IMR-90 (cell line): Measurements from ENCODE around the gene DPEP3.

ENCODE experiments used
- CEBPB ChIP-seq: IDR thresholded peaks from 2 replicates; pipeline ENCODE4 v1.6.1; 2012; ENCODE audit warnings: low read depth, low read length, improper control_type of control experiment
- FOS ChIP-seq: fragments of 150-350 bp; IDR thresholded peaks from 2 replicates; pipeline ENCODE4 v1.6.1; 2016; ENCODE audit warnings: low read depth, low read length
- MAFK ChIP-seq: IDR thresholded peaks from 2 replicates; pipeline ENCODE4 v1.6.1; 2012; ENCODE audit warnings: low read depth, low read length, improper control_type of control experiment
- POLR2A ChIP-seq: IDR thresholded peaks from 2 replicates; pipeline ENCODE4 v1.6.1; 2012; ENCODE audit warnings: mild to moderate bottlenecking, low read depth, low read length
- RAD21 ChIP-seq: IDR thresholded peaks from 2 replicates; pipeline ENCODE4 v1.6.1; 2012; ENCODE audit warnings: low read length, improper control_type of control experiment
- RCOR1 ChIP-seq: IDR thresholded peaks from 2 replicates; pipeline ENCODE4 v1.6.1; 2012; ENCODE audit warnings: mild to moderate bottlenecking, low read length, improper control_type of control experiment; ENCODE audit not compliant: insufficient replicate concordance
- RFX5 ChIP-seq: IDR thresholded peaks from 2 replicates; pipeline ENCODE4 v1.8.0; 2012; ENCODE audit warnings: low read depth, mild to moderate bottlenecking, low read length, moderate library complexity
- SMC3 ChIP-seq: fragments of 150-350 bp; IDR thresholded peaks from 2 replicates; pipeline ENCODE4 v1.6.1; 2016; ENCODE audit warnings: low read depth, mild to moderate bottlenecking, antibody characterized with exemption, low read length, moderate library complexity
- TF ChIP-seq, protein P1 (sequence below): conservative IDR thresholded peaks from 2 replicates; pipeline ENCODE4 v1.5.1; 2012; ENCODE audit warnings: mild to moderate bottlenecking, low read depth, low read length, improper control_type of control experiment

DNA sequence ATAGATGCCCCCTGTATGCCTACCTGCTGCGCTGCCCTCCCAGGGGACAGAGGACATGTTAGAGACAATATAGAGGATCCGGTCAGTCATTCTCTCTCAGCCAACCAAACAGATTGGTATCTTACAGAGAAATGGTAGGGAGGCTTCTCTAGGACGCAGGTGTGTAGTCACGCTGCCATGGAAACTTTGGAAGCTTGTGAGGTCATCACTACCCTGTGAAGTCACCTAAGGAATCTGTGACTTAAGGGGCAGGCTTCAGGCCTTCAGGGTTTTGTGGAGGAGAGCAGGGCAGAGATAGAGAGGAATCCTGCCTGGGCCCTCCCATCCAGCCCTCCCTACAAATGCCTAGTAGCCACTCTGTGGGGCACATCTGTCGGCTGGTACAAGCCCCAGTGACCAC, 35.4 kb upstream of the DPEP3 start, which contains the start of gene DPEP2NB:
- TF ChIP-seq RAD21, result no peak
- no peak for TF ChIP-seq CEBPB
- no peak for TF ChIP-seq FOS
- TF ChIP-seq, protein P1, sequence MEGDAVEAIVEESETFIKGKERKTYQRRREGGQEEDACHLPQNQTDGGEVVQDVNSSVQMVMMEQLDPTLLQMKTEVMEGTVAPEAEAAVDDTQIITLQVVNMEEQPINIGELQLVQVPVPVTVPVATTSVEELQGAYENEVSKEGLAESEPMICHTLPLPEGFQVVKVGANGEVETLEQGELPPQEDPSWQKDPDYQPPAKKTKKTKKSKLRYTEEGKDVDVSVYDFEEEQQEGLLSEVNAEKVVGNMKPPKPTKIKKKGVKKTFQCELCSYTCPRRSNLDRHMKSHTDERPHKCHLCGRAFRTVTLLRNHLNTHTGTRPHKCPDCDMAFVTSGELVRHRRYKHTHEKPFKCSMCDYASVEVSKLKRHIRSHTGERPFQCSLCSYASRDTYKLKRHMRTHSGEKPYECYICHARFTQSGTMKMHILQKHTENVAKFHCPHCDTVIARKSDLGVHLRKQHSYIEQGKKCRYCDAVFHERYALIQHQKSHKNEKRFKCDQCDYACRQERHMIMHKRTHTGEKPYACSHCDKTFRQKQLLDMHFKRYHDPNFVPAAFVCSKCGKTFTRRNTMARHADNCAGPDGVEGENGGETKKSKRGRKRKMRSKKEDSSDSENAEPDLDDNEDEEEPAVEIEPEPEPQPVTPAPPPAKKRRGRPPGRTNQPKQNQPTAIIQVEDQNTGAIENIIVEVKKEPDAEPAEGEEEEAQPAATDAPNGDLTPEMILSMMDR, result no peak
- no peak for TF ChIP-seq POLR2A
- TF ChIP-seq RCOR1, result no peak
- TF ChIP-seq SMC3, result no peak
- TF ChIP-seq RFX5, result no peak
- no peak for TF ChIP-seq MAFK
